Erythroblast (primary cell): ENCODE results near the gene SOD2.
"Not testable (repeated sequence)": the region's sequence is repeated elsewhere in the genome, so short reads cannot be mapped to it uniquely, and the experiment has no call there.

Experiments
- DNase-seq, 2 experiments: peaks; one replicate each; lab custom pipeline; 2025; lab: John Stamatoyannopoulos, UW
- GATA1 ChIP-seq: IDR thresholded peaks from 2 replicates; pipeline ENCODE4 v1.6.1; 2011; ENCODE audit warnings: low read depth, mild to moderate bottlenecking, control low read depth, low read length, moderate library complexity
- POLR2A ChIP-seq: IDR thresholded peaks from 2 replicates; pipeline ENCODE4 v1.6.1; 2011; ENCODE audit warnings: mild to moderate bottlenecking, low read length

Gene SOD2

DNA sequence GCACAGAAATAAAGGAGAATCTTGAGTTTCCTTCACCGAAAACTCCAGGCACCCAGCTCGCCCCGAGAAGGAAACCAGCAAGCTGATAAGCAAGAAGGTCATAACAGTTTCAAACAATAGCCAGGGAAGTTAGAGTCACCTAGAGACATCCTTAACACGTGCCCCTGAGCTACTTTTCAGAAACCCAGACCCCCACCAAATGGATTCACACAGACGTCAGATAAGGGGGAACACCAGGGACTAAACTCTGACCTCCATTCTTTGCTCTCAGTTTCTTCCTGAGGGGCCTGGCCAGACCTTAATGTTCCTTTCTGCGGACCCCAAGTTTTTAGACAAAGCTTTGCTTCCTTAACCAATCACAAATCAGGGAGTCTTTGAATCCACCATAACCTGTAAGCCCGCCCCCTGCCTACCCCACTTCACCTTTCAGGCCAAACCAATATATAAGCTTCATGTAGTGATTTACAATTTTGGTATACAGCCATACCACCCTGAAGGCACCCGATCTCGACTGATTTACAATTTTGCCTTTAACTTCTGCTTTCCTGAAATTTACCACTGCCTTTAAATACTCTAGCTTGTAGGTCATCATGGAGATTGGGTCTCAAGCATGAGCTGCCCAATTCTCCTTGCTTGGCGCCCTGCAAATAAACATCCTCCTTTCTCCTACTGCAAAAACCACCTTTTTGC lies 11.7 kb downstream of the SOD2 start:
- DNase-seq = no peak
- TF ChIP-seq POLR2A = no peak
- no peak for TF ChIP-seq GATA1

- no peak for DNase-seq
- no peak for TF ChIP-seq GATA1
- TF ChIP-seq POLR2A = no peak
Observed at GRCh38 chr6:159680104-159680503, 12.9 kb downstream of the SOD2 start.

DNA sequence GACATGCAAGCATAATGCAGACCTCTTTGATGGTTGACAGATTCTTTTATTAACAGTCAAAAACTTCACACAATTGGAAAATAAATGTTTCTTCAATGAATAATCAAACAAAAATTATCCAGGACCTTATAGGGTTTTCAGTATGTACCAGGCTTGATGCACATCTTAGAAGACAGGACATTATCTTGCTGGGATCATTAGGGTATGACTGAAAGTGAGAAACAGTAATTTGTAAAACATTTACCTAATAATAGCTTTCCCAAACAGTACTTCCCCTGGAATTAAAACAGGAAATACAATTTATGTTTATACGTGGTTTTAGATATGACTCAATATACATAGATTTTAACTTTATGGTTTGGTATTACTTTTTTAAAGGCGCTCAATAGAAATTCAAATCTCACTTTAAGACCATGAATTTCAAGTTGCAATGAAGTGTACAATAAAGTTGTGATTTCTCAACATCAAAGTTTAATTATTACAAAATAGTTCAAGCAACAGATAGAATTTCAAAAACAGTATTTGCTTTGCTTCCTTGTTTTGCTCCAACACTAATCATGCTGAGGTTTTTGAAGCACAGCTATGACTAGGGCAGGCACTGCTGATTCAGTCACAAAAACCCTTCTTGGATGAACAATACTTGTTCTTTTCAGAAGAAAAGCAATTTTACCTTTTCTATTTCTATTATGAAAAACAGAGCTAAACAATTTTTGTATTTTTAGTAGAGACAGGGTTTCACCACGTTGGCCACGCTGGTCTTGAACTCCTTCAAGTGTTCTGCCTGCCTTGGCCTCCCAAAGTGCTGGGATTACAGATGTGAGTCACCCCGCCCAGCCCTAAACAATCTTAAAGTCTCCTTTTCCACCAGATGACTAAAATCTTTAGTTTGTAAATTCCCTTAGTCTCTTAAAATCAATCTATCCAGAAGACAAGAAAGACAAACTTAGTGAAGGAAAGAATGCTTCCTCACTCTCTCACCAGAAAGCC lies 13.7 kb downstream of the SOD2 start:
- no peak for DNase-seq
- TF ChIP-seq GATA1 = no peak

- TF ChIP-seq GATA1 (no peak), POLR2A (no peak)
Observed at GRCh38 chr6:159678574-159678973, 14.5 kb downstream of the SOD2 start.

GRCh38 chr6:159677506-159678165 lies 15.4 kb downstream of the SOD2 start:
- TF ChIP-seq POLR2A (no peak), GATA1 (no peak)
- DNase-seq = no peak

More at GRCh38 chr6:159678574-159678973, 14.5 kb downstream of the SOD2 start:
- no peak for DNase-seq

GRCh38 chr6:159676890-159677505 lies 16.0 kb downstream of the SOD2 start:
- DNase-seq = no peak
- TF ChIP-seq GATA1 = no peak
- TF ChIP-seq POLR2A = no peak

DNA sequence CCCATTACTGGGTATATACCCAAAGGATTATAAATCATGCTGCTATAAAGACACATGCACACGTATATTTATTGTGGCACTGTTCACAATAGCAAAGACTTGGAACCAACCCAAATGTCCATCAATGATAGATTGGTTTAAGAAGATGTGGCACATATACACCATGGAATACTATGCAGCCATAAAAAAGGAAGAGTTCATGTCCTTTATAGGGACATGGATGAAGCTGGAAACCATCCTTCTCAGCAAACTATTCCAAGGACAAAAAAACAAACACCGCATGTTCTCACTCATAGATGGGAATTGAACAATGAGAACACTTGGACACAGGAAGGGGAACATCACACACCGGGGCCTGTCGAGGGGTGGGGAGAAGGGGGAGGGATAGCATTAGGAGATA lies 16.8 kb downstream of the SOD2 start:
- not testable (repeated sequence) for DNase-seq

DNA sequence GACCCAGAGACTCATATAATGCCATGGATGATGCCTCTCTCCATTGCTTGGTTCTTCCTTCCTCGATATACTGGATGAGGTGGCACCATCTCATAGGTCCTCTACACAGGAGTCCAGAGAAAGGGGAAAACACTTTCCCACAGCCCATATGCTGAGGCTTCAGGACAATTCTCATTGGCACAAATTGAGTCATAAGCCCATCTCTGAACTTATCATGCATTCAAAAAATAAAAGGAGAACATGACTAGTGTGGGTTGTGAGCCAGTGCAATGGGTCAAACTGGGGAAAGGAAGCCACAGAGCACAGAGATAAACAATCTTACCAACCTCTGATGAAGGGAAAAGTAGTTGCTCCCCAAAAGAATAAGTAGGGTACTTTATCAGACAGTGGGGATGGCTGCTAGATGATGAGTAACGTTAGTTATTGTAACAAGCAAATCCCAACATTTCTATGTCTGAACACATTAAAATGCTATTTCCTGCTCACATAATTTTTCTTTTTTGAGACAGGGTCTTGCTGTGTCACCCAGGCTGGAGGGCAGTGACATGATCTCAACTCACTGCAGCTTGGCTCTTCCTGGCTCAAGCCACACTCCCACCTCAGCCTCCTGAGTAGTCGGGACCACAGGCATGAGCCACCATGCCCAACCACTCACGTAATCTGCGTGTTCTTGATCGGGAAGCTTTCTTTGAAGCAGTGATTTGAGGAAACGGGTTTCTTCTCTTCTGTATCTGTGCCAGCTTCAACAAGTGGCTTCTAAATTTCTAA lies 27.0 kb downstream of the SOD2 start:
- DNase-seq = no peak
- TF ChIP-seq GATA1 (no peak), POLR2A (no peak)

GRCh38 chr6:159663368-159663889 lies 29.6 kb downstream of the SOD2 start:
- DNase-seq = not testable (repeated sequence)

DNA sequence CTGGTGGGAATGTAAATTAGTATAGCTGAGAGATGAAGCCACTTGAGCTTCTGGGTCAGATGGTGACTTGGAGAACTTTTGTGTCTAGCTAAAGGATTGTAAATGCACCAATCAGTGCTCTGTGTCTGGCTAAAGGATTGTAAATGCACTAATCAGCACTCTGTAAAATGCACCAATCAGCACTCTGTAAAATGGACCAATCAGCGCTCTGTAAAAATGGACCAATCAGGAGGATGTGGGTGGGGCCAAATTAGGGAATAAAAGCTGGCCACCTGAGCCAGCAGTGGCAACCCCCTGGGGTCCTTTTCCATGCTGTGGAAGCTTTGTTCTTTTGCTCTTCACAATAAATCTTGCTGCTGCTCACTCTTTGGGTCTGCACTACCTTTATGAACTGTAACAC lies 31.1 kb downstream of the SOD2 start:
- DNase-seq = not testable (repeated sequence)

DNA sequence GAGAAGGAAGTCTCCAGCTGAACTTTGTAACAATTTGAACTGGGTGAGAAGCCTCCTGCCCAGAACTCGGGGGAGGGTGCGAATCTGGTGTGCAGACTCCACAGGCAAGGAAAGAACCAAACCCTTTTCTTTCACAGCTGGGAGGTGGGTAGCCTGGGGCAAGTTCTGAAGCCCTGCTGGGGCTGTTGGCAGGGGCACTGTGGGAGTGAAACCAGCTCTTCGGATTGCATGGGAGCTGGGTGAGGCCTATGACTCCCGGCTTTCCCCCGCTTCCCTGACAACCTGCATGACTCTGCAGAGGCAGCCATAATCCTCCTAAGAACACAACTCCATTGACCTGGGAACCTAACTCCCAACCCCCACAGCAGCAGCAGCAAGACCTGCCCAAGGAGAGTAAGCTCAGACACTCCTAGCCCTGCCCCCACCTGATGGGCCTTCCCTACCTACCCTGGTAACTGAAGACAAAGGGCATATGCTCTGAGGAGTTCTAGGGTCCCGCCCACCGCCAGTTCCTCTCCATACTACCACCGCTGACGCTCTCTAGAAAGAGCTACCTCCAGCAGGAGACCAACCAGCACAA lies 37.5 kb downstream of the SOD2 start:
- TF ChIP-seq POLR2A (no peak), GATA1 (no peak)
- DNase-seq = no peak

- DNase-seq = peak; percentile 51 to 73
- TF ChIP-seq GATA1 (no peak), POLR2A (no peak)
Observed at GRCh38 chr6:159654483-159655098, 38.5 kb downstream of the SOD2 start.

DNA sequence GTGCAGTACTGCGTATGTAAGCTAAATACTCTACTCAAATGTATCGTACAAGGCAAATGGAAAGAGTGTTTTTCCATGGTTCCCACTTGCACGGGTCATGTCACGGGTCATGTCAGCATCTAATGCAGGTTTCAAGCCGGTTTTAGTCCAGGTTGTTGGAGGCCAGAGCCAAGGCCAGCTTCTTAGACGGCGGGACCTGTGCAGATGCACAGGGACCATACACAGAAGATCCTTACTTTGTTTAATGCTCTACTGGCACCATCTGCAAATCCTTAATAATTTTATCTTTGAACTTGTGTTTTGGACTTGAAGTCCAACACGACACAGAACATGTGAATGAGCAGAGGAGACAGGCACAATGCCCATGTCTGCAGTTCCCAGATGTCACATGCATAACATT lies 42.7 kb downstream of the SOD2 start:
- TF ChIP-seq GATA1 = no peak
- TF ChIP-seq POLR2A = no peak
- DNase-seq = no peak
